ENCODE measurements around the gene ADAMTS2.

ADAMTS2 gene

DNA sequence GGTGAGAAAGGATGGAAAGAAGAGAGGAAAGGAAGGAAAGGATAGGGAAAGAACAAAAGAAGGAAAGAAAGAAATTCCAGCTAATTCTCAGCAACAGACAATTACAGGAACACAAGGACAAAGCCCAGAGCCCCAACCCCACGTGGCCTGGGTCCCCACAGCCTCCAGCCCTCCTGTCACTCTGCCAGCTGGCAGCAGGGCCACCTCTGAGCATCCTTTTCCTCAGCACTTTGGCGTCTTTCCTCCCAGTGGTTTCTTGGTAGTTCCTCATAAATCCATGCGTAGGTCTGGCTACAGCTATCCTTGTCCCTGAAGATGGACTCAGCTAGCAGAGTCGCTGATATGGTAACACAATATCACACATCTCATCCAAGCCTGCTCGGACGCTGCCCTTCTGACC, 28.3 kb downstream of the ADAMTS2 start:
- H3K14ac ChIP-seq (ENCODE audit: low read length in 2 of 2) = peak overlapping the region in 1 of 2 experiments; percentile 72
- H3K9ac ChIP-seq (ENCODE audit: low read length) = no peak overlapping the region
- H3K36me3 ChIP-seq (ENCODE audit: control insufficient read depth in 1 of 2, insufficient read depth in 2 of 2, low read depth in 1 of 2, low read length in 2 of 2) = peaks cover 0 to 2% of the 10 kb centered on the region in 2 experiments
- H3K4me3 ChIP-seq (ENCODE audit: insufficient read depth in 1 of 2, low read depth in 1 of 2, low read length in 2 of 2) = no peak overlapping the region
- no peaks in the 10 kb centered on the region for H3K79me1 ChIP-seq (replicated peaks; ENCODE audit: low read length, poor library complexity, severe bottlenecking)
- 84% methylated on average over 6 of the region's 6 CpGs for WGBS
- no peak overlapping the region for H3K23ac ChIP-seq (ENCODE audit: low read length in 2 of 2)
- H2BK5ac ChIP-seq (ENCODE audit: low read depth, low read length, poor library complexity, severe bottlenecking) = no peak overlapping the region
- H3K27me3 ChIP-seq (ENCODE audit: control insufficient read depth in 1 of 2, insufficient read depth in 1 of 2, low read length in 2 of 2) = no peaks in the 10 kb centered on the region
- H4K8ac ChIP-seq (ENCODE audit: low read length) = no peak overlapping the region
- H2BK15ac ChIP-seq (ENCODE audit: low read depth, poor library complexity, severe bottlenecking) = no peak overlapping the region
- H2BK120ac ChIP-seq (ENCODE audit: low read depth, low read length) = no peak overlapping the region
- no peaks in the 10 kb centered on the region for H3K4me1 ChIP-seq (ENCODE audit: control insufficient read depth, insufficient read depth, low read depth, low read length)
- no peak overlapping the region for H3K27ac ChIP-seq (ENCODE audit: low read length, poor library complexity, severe bottlenecking)
- no peak overlapping the region for H2AK5ac ChIP-seq (ENCODE audit: low read length, severe bottlenecking)
- H2BK12ac ChIP-seq (ENCODE audit: low read length in 2 of 2) = peak overlapping the region in 1 of 2 experiments; percentile 6
- H3K9me3 ChIP-seq (ENCODE audit: control insufficient read depth, low read length) = no peaks in the 10 kb centered on the region
- no peak overlapping the region for H3K4me2 ChIP-seq (ENCODE audit: low read length, poor library complexity, severe bottlenecking)
- H2AFZ ChIP-seq (ENCODE audit: low read depth, low read length) = no peak overlapping the region
- no peak overlapping the region for H3K18ac ChIP-seq (ENCODE audit: low read depth in 1 of 2, low read length in 2 of 2)
- no peak overlapping the region for H3K4ac ChIP-seq (ENCODE audit: low read depth in 1 of 2, low read length in 2 of 2)
- no peak overlapping the region for H4K91ac ChIP-seq (ENCODE audit: low read length)
- no peak for DNase-seq

DNA sequence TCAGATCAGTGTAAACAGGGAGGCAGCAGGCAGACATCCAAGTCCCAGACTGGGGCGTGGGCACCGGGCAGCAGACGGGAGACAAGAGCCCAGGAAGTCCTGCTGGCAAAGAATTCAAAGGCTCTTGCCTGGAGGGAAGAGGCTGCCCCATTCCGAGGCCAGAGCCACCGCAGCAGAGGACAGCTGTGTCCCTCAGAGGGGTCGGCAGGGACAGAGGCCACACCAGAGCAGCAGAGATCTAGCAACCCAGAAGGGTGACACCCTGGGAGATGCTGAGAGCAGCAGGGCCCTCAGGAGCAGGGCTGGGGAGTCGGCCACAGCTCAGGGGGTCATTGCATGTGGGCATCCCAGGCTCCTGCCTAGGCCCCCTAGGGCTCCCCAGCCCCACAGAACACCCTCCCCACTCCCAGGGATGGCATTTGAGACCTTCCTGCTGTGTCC, 29.1 kb downstream of the ADAMTS2 start:
- H3K18ac ChIP-seq (ENCODE audit: low read depth in 1 of 2, low read length in 2 of 2) = no peak overlapping the region
- no peak overlapping the region for H3K27ac ChIP-seq (ENCODE audit: low read length, poor library complexity, severe bottlenecking)
- no peak overlapping the region for H3K4me2 ChIP-seq (ENCODE audit: low read length, poor library complexity, severe bottlenecking)
- no peak overlapping the region for H2AFZ ChIP-seq (ENCODE audit: low read depth, low read length)
- WGBS = 91% methylated on average over 7 of the region's 7 CpGs
- no peaks in the 10 kb centered on the region for H3K36me3 ChIP-seq (ENCODE audit: control insufficient read depth in 1 of 2, insufficient read depth in 2 of 2, low read depth in 1 of 2, low read length in 2 of 2)
- no peak overlapping the region for H2BK12ac ChIP-seq (ENCODE audit: low read length in 2 of 2)
- no peak overlapping the region for H3K9ac ChIP-seq (ENCODE audit: low read length)
- no peak overlapping the region for H2BK5ac ChIP-seq (ENCODE audit: low read depth, low read length, poor library complexity, severe bottlenecking)
- no peak overlapping the region for H4K8ac ChIP-seq (ENCODE audit: low read length)
- DNase-seq = no peak
- no peak overlapping the region for H3K14ac ChIP-seq (ENCODE audit: low read length in 2 of 2)
- H4K91ac ChIP-seq (ENCODE audit: low read length) = no peak overlapping the region
- no peaks in the 10 kb centered on the region for H3K27me3 ChIP-seq (ENCODE audit: control insufficient read depth in 1 of 2, insufficient read depth in 1 of 2, low read length in 2 of 2)
- H3K23ac ChIP-seq (ENCODE audit: low read length in 2 of 2) = no peak overlapping the region
- H3K4me3 ChIP-seq (ENCODE audit: insufficient read depth in 1 of 2, low read depth in 1 of 2, low read length in 2 of 2) = no peak overlapping the region
- no peak overlapping the region for H2BK15ac ChIP-seq (ENCODE audit: low read depth, poor library complexity, severe bottlenecking)
- H3K4ac ChIP-seq (ENCODE audit: low read depth in 1 of 2, low read length in 2 of 2) = no peak overlapping the region
- H2AK5ac ChIP-seq (ENCODE audit: low read length, severe bottlenecking) = no peak overlapping the region
- H3K79me1 ChIP-seq (replicated peaks; ENCODE audit: low read length, poor library complexity, severe bottlenecking) = no peaks in the 10 kb centered on the region
- H3K4me1 ChIP-seq (ENCODE audit: control insufficient read depth, insufficient read depth, low read depth, low read length) = no peaks in the 10 kb centered on the region
- H3K9me3 ChIP-seq (ENCODE audit: control insufficient read depth, low read length) = no peaks in the 10 kb centered on the region
- no peak overlapping the region for H2BK120ac ChIP-seq (ENCODE audit: low read depth, low read length)

DNA sequence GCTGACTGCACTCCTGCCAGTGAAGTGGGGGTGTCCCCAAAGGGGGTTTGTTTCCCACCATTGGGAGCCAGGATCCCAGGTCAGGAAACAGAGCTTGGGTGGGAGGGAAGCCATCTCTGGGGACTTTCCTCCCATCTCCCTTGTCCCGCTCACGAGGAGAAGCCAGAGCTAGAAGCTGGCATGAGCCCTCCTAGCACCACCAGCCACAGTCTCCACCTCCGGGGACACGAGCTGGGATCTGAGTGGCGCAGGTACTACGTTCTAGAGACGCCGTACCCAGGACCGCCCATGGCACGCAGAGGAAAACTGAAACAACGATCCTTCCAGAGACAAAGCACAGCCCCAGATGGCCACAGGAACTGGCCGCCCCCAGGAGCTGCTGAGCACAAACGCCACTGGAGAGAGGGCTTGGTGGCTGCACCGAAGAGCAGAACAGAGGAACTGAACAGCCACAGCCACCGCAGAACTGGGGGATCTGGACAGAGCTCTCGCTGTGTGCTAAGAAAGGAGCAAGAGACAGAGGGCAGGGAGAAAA, 29.8 kb downstream of the ADAMTS2 start:
- Histone ChIP-seq H3K4me3 (ENCODE audit: insufficient read depth in 1 of 2, low read depth in 1 of 2, low read length in 2 of 2) (no peak overlapping the region), H3K4ac (ENCODE audit: low read depth in 1 of 2, low read length in 2 of 2) (no peak overlapping the region), H3K18ac (ENCODE audit: low read depth in 1 of 2, low read length in 2 of 2) (no peak overlapping the region), H3K27ac (ENCODE audit: low read length, poor library complexity, severe bottlenecking) (no peak overlapping the region), H3K23ac (ENCODE audit: low read length in 2 of 2) (no peak overlapping the region), H3K4me1 (ENCODE audit: control insufficient read depth, insufficient read depth, low read depth, low read length) (no peaks in the 10 kb centered on the region), H4K8ac (ENCODE audit: low read length) (no peak overlapping the region), H2AK5ac (ENCODE audit: low read length, severe bottlenecking) (no peak overlapping the region), H2BK12ac (ENCODE audit: low read length in 2 of 2) (no peak overlapping the region), H2AFZ (ENCODE audit: low read depth, low read length) (no peak overlapping the region), H2BK5ac (ENCODE audit: low read depth, low read length, poor library complexity, severe bottlenecking) (no peak overlapping the region), H3K36me3 (ENCODE audit: control insufficient read depth in 1 of 2, insufficient read depth in 2 of 2, low read depth in 1 of 2, low read length in 2 of 2) (no peaks in the 10 kb centered on the region), H2BK120ac (ENCODE audit: low read depth, low read length) (no peak overlapping the region), H3K14ac (ENCODE audit: low read length in 2 of 2) (no peak overlapping the region), H3K9me3 (ENCODE audit: control insufficient read depth, low read length) (no peaks in the 10 kb centered on the region), H3K79me1 (replicated peaks; ENCODE audit: low read length, poor library complexity, severe bottlenecking) (no peaks in the 10 kb centered on the region), H3K9ac (ENCODE audit: low read length) (peak overlapping the region; percentile 42), H2BK15ac (ENCODE audit: low read depth, poor library complexity, severe bottlenecking) (no peak overlapping the region), H3K27me3 (ENCODE audit: control insufficient read depth in 1 of 2, insufficient read depth in 1 of 2, low read length in 2 of 2) (no peaks in the 10 kb centered on the region), H3K4me2 (ENCODE audit: low read length, poor library complexity, severe bottlenecking) (no peak overlapping the region), H4K91ac (ENCODE audit: low read length) (no peak overlapping the region)
- no peak for DNase-seq
- WGBS = 90% methylated on average over 16 of the region's 16 CpGs

DNA sequence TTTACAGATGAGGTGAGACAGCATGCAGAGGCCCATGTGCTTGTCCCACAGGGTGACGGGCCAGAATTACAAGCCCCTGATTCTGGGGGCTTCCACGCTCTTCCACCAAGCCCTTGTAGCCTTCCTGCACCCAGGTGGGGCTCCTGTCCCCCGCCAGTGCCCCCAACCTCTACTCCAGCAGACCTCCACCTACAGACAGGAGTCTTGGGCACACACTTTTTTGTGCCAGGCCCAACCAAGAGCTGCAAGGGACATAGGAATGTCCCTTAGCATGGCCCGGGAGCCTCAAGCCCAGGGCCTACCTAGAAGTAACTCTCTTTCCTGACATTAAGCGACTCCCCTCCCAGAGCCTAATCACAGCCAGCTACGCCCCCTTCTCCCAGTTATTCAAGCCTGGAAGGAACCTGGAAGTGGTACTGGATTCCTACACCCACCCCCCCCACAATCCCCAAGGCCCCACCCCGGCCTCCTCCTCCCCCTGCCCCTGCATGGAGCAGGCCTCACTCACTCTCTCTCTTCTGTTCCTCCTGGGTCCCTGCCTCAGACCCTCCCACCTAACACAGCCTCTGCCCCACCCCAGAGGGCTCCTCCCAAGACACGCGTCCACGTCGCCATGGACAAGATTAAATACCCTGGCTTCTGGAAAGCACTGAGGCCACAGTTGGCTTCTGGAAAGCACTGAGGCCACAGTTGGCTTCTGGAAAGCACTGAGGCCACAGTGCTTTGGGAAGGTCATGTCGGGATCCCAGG, 30.5 kb downstream of the ADAMTS2 start:
- no peak overlapping the region for H3K18ac ChIP-seq (ENCODE audit: low read depth in 1 of 2, low read length in 2 of 2)
- H2AFZ ChIP-seq (ENCODE audit: low read depth, low read length) = no peak overlapping the region
- H3K27me3 ChIP-seq (ENCODE audit: control insufficient read depth in 1 of 2, insufficient read depth in 1 of 2, low read length in 2 of 2) = no peaks in the 10 kb centered on the region
- peak overlapping the region in 1 of 2 experiments; percentile 26 for H2BK12ac ChIP-seq (ENCODE audit: low read length in 2 of 2)
- H3K14ac ChIP-seq (ENCODE audit: low read length in 2 of 2) = no peak overlapping the region
- H3K4ac ChIP-seq (ENCODE audit: low read depth in 1 of 2, low read length in 2 of 2) = no peak overlapping the region
- H2BK15ac ChIP-seq (ENCODE audit: low read depth, poor library complexity, severe bottlenecking) = no peak overlapping the region
- H3K4me3 ChIP-seq (ENCODE audit: insufficient read depth in 1 of 2, low read depth in 1 of 2, low read length in 2 of 2) = peak overlapping the region in 1 of 2 experiments; percentile 53
- peak overlapping the region in 1 of 2 experiments; percentile 35 for H3K23ac ChIP-seq (ENCODE audit: low read length in 2 of 2)
- no peak overlapping the region for H3K4me2 ChIP-seq (ENCODE audit: low read length, poor library complexity, severe bottlenecking)
- no peak for DNase-seq
- 87% methylated on average over 12 of the region's 12 CpGs for WGBS
- no peaks in the 10 kb centered on the region for H3K9me3 ChIP-seq (ENCODE audit: control insufficient read depth, low read length)
- peak overlapping the region; percentile 91 for H3K9ac ChIP-seq (ENCODE audit: low read length)
- H4K91ac ChIP-seq (ENCODE audit: low read length) = no peak overlapping the region
- H3K27ac ChIP-seq (ENCODE audit: low read length, poor library complexity, severe bottlenecking) = no peak overlapping the region
- no peak overlapping the region for H2AK5ac ChIP-seq (ENCODE audit: low read length, severe bottlenecking)
- no peaks in the 10 kb centered on the region for H3K79me1 ChIP-seq (replicated peaks; ENCODE audit: low read length, poor library complexity, severe bottlenecking)
- H2BK120ac ChIP-seq (ENCODE audit: low read depth, low read length) = no peak overlapping the region
- peak overlapping the region; percentile 15 for H4K8ac ChIP-seq (ENCODE audit: low read length)
- no peaks in the 10 kb centered on the region for H3K36me3 ChIP-seq (ENCODE audit: control insufficient read depth in 1 of 2, insufficient read depth in 2 of 2, low read depth in 1 of 2, low read length in 2 of 2)
- H3K4me1 ChIP-seq (ENCODE audit: control insufficient read depth, insufficient read depth, low read depth, low read length) = no peaks in the 10 kb centered on the region
- no peak overlapping the region for H2BK5ac ChIP-seq (ENCODE audit: low read depth, low read length, poor library complexity, severe bottlenecking)
